RPMI8226 (cell line): ENCODE measurements around the gene UBA1.
"Not testable (repeated sequence)": the region's sequence is repeated elsewhere in the genome, so short reads cannot be mapped to it uniquely, and the experiment has no call there.

Source experiments
- DNase-seq: peaks from one replicate; pipeline ENCODE4 v3.0.0-alpha.2; 2015

Gene UBA1

DNA sequence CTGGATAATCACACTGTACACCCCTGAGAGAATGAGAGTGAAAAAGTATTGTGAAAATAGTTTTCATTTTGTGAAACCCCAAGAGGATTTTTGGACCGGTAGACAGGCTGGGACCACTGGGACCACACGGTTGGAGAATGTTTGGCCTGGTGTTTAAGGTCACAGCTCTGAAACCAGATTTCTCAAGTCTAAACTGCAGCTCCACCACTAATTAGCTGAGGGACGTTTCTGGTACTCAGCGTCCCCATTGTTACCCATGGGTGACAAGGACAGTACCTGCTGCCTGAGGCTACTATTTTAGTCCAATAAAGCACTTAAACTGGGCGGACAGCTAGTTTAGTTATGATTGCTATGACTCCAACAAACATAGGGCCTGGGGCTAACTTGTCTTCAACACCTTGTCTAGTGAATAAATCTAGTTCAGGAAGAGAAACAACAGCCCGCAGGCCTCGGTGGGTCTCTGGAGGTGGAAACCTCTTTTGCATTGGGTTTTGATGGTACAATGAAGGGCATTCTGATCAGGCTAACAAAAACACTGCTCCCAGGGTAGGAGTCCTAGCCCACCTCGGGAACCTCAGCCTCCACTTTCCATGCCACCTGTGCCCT lies 38.7 kb downstream of the UBA1 start:
- peak; percentile 5 for DNase-seq

GRCh38 chrX:47232803-47233332 lies 39.2 kb downstream of the UBA1 start, which contains the start of gene USP11:
Gene USP11, plus strand, starts transcription at chrX:47233009. Its CDS starts 35 bp downstream, at chrX:47233044.
- peak; percentile 51 for DNase-seq

- DNase-seq = peak; percentile 95
These were observed 39.9 kb downstream of the UBA1 start for GRCh38 chrX:47233333-47234113.

DNA sequence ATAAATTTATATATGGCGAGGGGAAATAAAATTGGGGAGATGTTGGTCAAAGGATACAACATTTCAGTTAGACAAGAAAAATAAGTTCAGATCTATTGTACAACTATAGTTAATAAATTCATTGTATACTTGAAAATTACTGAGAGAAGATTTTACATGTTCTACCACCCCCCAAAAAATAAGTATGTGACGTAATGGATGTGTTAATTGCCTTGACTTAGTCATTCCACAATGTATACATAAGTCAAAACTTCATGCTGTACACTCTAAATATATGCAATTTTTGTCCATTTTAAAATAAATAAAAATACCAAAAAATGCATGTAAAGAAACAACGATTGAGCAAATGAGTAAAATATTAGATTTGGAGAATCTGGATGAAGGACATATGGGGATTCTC lies 41.0 kb downstream of the UBA1 start:
- no peak for DNase-seq

- DNase-seq = no peak
These were observed 42.1 kb downstream of the UBA1 start for GRCh38 chrX:47235691-47236103.

DNA sequence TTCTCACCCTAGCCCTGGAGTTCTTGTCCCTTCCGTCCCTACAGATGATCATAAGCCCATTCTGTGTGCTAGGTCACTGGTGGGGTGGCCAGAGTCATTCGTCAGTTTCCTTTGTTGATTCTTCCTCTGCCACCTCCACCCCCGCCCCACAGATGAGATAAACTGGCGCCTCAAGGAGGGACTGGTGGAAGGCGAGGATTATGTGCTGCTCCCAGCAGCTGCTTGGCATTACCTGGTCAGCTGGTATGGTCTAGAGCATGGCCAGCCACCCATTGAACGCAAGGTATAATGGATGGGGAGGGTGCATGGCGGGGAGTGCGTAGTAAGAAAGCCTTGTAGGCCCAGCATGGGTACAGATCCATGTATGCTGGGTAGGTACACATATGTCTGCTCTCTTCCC lies 45.6 kb downstream of the UBA1 start:
- no peak for DNase-seq

DNA sequence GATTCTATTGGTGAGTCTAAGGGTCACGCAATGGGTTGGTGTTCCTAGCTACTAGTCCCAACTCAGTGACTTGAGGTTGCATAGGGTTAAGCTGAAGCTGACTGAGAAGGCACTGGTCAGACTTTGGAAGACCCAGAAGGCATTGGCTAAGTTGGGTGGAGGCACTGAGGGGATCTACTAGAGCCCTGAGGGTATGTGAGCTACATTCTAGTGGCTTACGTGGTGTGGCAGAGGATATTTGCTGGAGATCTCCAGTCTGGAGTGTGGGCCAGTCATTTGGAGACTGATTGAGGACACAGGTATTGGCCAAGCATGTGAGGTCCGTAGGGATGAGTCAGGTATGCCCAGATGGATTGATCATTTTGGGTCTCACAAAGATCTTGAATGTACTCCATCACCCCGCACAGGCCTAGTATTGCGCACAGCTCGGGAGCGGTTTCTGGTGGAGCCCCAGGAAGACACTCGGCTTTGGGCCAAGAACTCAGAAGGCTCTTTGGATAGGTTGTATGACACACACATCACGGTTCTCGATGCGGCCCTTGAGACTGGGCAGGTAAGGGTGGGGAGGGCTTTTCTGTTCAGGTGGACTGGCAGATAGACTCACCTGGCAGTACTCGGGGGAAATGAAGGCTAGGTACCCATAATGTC lies 46.4 kb downstream of the UBA1 start:
- no peak for DNase-seq

DNA sequence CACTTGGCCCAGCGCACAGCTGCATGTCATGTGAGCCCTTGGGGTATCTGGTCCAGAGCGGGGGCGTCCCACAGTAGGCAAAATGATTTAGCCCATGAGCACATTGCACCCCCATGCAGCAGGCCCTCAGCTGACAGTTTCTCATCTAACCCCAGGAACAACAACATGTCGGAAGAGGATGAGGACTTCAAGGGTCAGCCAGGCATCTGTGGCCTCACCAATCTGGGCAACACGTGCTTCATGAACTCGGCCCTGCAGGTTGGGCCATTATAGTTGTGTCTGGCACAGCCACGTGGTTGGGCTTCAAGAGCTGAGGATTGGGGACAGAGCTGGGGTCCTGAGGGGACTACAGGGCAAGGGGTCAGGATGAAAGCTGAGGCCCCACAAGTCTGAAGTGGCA lies 47.0 kb downstream of the UBA1 start:
- no peak for DNase-seq

GRCh38 chrX:47241201-47242011 lies 47.8 kb downstream of the UBA1 start:
- DNase-seq = no peak

GRCh38 chrX:47242321-47242720 lies 48.7 kb downstream of the UBA1 start:
- DNase-seq = no peak

GRCh38 chrX:47243351-47243750 lies 49.7 kb downstream of the UBA1 start:
- no peak for DNase-seq

GRCh38 chrX:47244676-47245075 lies 51.0 kb downstream of the UBA1 start:
- no peak for DNase-seq

GRCh38 chrX:47245156-47245555 lies 51.5 kb downstream of the UBA1 start:
- no peak for DNase-seq

DNA sequence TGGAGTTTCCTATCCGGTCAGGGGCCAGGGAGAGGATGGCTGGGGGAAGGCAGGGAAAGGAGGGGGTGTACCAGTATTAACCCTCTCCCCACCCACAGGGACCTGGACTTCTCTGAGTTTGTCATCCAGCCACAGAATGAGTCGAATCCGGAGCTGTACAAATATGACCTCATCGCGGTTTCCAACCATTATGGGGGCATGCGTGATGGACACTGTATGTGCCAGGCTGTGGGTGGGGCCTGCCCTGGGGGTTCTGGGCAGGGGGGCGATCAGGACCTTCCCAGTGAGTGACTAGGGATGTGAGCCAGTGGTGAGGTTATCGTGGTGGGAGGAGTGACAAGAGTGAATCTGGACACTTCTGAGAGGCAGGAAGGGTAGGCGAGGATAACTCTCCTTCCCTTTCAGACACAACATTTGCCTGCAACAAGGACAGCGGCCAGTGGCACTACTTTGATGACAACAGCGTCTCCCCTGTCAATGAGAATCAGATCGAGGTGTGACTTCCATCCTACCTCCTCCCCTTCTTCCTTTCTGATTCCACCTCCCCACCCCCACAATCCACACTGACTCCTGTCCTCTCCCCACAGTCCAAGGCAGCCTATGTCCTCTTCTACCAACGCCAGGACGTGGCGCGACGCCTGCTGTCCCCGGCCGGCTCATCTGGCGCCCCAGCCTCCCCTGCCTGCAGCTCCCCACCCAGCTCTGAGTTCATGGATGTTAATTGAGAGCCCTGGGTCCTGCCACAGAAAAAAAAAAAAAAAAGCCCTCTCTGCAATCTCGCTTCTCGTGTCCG lies 53.8 kb downstream of the UBA1 start:
- no peak for DNase-seq

- no peak for DNase-seq
These were observed 54.3 kb downstream of the UBA1 start for GRCh38 chrX:47247999-47248320.

- no peak for DNase-seq
These were observed 54.9 kb downstream of the UBA1 start for GRCh38 chrX:47248576-47248975.

DNA sequence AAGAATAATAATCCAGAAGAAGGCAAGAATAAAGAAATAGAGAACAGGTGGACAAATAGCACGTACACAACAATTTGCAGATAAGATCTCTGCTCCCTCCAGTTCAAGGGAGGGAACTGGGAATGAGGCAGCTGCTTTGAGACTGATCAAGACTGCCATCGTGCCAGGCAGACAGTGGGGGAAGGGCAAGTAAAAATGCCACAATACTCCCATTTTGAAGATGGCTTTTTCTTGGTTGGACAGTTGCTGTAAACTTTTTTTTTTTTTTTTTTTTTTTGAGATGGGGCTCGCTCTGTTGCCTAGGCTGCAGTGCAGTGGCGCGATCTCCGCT lies 56.4 kb downstream of the UBA1 start:
- no peak for DNase-seq

DNA sequence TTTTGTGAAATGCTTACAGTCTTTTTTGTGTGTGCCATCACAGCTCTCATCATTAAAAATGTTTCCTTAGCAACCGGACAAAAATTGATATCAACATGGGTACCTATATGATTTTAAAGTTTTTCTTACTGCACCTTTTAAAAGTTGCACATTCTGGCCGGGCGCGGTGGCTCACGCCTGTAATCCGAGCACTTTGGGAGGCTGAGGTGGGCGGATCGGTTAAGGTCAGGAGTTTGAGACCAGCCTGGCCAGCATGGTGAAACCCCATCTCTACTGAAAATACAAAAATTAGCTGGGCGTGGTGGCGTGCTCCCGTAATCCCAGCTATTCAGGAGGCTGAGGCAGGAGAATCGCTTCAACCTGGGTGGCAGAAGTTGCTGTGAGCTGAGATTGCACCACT lies 64.0 kb downstream of the UBA1 start:
- DNase-seq = not testable (repeated sequence)
